CD4-positive, alpha-beta memory T cell (primary cell): Measurements from ENCODE around the gene SLC44A1. TPM values are rescaled to one million over a fixed set of nuclear protein-coding genes. Genes with fewer than 3 reads are reported as not detected.

Experiments used
- CTCF ChIA-PET: fragments of 350-600 bp; sonication (Branson Sonifier 250); formaldehyde crosslinking; loops from one replicate; lab custom pipeline; 2021; ENCODE audit warnings: inconsistent platforms; ENCODE audit not compliant: partially characterized antibody; lab: Charles Lee
- POLR2A ChIA-PET: fragments of 350-600 bp; sonication (Branson Sonifier 250); formaldehyde crosslinking; loops from one replicate; lab custom pipeline; 2021; ENCODE audit not compliant: partially characterized antibody; lab: Charles Lee
- DNase-seq, 5 donors: peaks; one replicate each; pipeline versions ENCODE4 v3.0.0 to v3.0.0-alpha.2; 2020 to 2022; ENCODE audit warnings: mixed read lengths in 1 of 5
- H3K27ac ChIP-seq: one replicate; pipeline ENCODE4 v1.7.0; 2013; ENCODE audit warnings: low read depth, low read length
- H3K27me3 ChIP-seq: 2 replicates; pipeline ENCODE4 v1.7.0; 2013; ENCODE audit warnings: mild to moderate bottlenecking, low read length, moderate library complexity; ENCODE audit not compliant: insufficient read depth
- H3K36me3 ChIP-seq: 2 replicates; pipeline ENCODE4 v1.7.0; 2013; ENCODE audit warnings: mild to moderate bottlenecking, low read length, moderate library complexity; ENCODE audit not compliant: insufficient read depth
- H3K4me1 ChIP-seq: 2 replicates; pipeline ENCODE4 v1.7.0; 2013; ENCODE audit warnings: mild to moderate bottlenecking, low read length, moderate library complexity; ENCODE audit not compliant: insufficient read depth
- H3K4me3 ChIP-seq, 2 donors: one replicate each; pipeline ENCODE4 v1.7.0; 2013; ENCODE audit warnings: low read length in 2 of 2, mild to moderate bottlenecking in 1 of 2
- H3K9me3 ChIP-seq, 2 donors: one replicate each; pipeline ENCODE4 v1.7.0; 2013; ENCODE audit warnings: low read length in 2 of 2, control low read depth in 1 of 2; ENCODE audit not compliant: control insufficient read depth in 1 of 2
- H3K27ac Mint-ChIP-seq, 7 donors: one replicate each; pipeline ENCODE4 v1.8.0; 2020 to 2021; ENCODE audit warnings: mixed read lengths in 7 of 7, mild to moderate bottlenecking in 6 of 7, inconsistent platforms in 3 of 7, moderate library complexity in 3 of 7
- H3K27me3 Mint-ChIP-seq, 2 donors: one replicate each; pipeline ENCODE4 v1.8.0; 2020 to 2021; ENCODE audit warnings: mixed read lengths in 2 of 2
- H3K36me3 Mint-ChIP-seq, 2 donors: one replicate each; pipeline ENCODE4 v1.8.0; 2020 to 2021; ENCODE audit warnings: mixed read lengths in 2 of 2, inconsistent platforms in 1 of 2, mild to moderate bottlenecking in 1 of 2
- H3K4me1 Mint-ChIP-seq, 4 donors: one replicate each; pipeline ENCODE4 v1.8.0; 2020 to 2021; ENCODE audit warnings: mixed read lengths in 4 of 4, mild to moderate bottlenecking in 1 of 4
- H3K4me3 Mint-ChIP-seq, 8 donors: one replicate each; pipeline ENCODE4 v1.8.0; 2020 to 2021; ENCODE audit warnings: mixed read lengths in 8 of 8, mild to moderate bottlenecking in 7 of 8, moderate library complexity in 6 of 8, inconsistent platforms in 3 of 8
- H3K9me3 Mint-ChIP-seq, 8 donors: one replicate each; pipeline ENCODE4 v1.8.0; 2020 to 2021; ENCODE audit warnings: mixed read lengths in 8 of 8, mild to moderate bottlenecking in 5 of 8, inconsistent platforms in 3 of 8, moderate library complexity in 1 of 8
- intact Hi-C: fragments of 100-400 bp; cut with micrococcal nuclease; formaldehyde crosslinking; loops from one replicate; pipeline ENCODE4 v1.15.1; 2023
- polyA plus RNA-seq, 2 donors: library from polyadenylated mRNA; unstranded; fragments of 300-500 nt; fragmentation: Illumina TruSeq; gene quantifications; one replicate each; pipeline ENCODE4 v1.2.3, GENCODE V29; 2021
- total RNA-seq, 2 experiments: library from RNA; stranded (reverse); gene quantifications; one replicate each; pipeline ENCODE4 v1.2.3, GENCODE V29; 2021

Gene SLC44A1
- total and polyA plus RNA-seq, 4 experiments from 2014 or later, result 13.7 to 33.3 (median 17.4) TPM

- POLR2A ChIA-PET, result no interaction called here
- no peak overlapping the region for H3K4me3 Mint-ChIP-seq
- H3K27ac Mint-ChIP-seq, result no peak overlapping the region
- H3K36me3 Mint-ChIP-seq, result no peaks in the 10 kb centered on the region
- Histone ChIP-seq H3K4me3 (no peak overlapping the region), H3K9me3 (no peaks in the 10 kb centered on the region), H3K36me3 (no peaks in the 10 kb centered on the region), H3K27ac (no peak overlapping the region), H3K27me3 (no peaks in the 10 kb centered on the region), H3K4me1 (no peaks in the 10 kb centered on the region)
- H3K4me1 Mint-ChIP-seq, result no peaks in the 10 kb centered on the region
- DNase-seq, result no peak
- intact Hi-C loops, result no loop called here
- CTCF ChIA-PET, result no interaction called here
- peaks cover 7 to 14% of the 10 kb centered on the region in 2 donors for H3K27me3 Mint-ChIP-seq
- no peaks in the 10 kb centered on the region for H3K9me3 Mint-ChIP-seq
Observed at GRCh38 chr9:105232207-105232606, 12.2 kb upstream of the SLC44A1 start.

- DNase-seq, result no peak
- H3K4me1 Mint-ChIP-seq, result no peaks in the 10 kb centered on the region
- no peaks in the 10 kb centered on the region for H3K4me1 ChIP-seq
- H3K4me3 ChIP-seq, result no peak overlapping the region
- H3K27me3 Mint-ChIP-seq, result peaks cover 10 to 19% of the 10 kb centered on the region in 2 donors
- H3K36me3 Mint-ChIP-seq, result no peaks in the 10 kb centered on the region
- H3K27ac ChIP-seq, result no peak overlapping the region
- no peaks in the 10 kb centered on the region for H3K36me3 ChIP-seq
- no peak overlapping the region for H3K4me3 Mint-ChIP-seq
- intact Hi-C loops, result no loop called here
- no peak overlapping the region for H3K27ac Mint-ChIP-seq
- H3K9me3 ChIP-seq, result no peaks in the 10 kb centered on the region
- H3K9me3 Mint-ChIP-seq, result no peaks in the 10 kb centered on the region
- CTCF ChIA-PET, result no interaction called here
- POLR2A ChIA-PET, result no interaction called here
- H3K27me3 ChIP-seq, result no peaks in the 10 kb centered on the region
Observed at GRCh38 chr9:105233873-105234272, 10.6 kb upstream of the SLC44A1 start.

- ChIA-PET POLR2A (no interaction called here), CTCF (no interaction called here)
- Histone ChIP-seq H3K27ac (no peak overlapping the region), H3K9me3 (no peaks in the 10 kb centered on the region), H3K27me3 (no peaks in the 10 kb centered on the region), H3K36me3 (no peaks in the 10 kb centered on the region), H3K4me3 (no peak overlapping the region), H3K4me1 (no peaks in the 10 kb centered on the region)
- Mint-ChIP-seq H3K4me1 (no peaks in the 10 kb centered on the region), H3K27me3 (peaks cover 7 to 20% of the 10 kb centered on the region in 2 donors), H3K36me3 (no peaks in the 10 kb centered on the region), H3K9me3 (no peaks in the 10 kb centered on the region), H3K27ac (no peak overlapping the region), H3K4me3 (no peak overlapping the region)
- no peak for DNase-seq
- intact Hi-C loops, result no loop called here
Observed at GRCh38 chr9:105236261-105236660, 8.2 kb upstream of the SLC44A1 start.

- ChIA-PET POLR2A (no interaction called here), CTCF (no interaction called here)
- Mint-ChIP-seq H3K27me3 (peaks cover 7 to 20% of the 10 kb centered on the region in 2 donors), H3K9me3 (no peaks in the 10 kb centered on the region), H3K36me3 (no peaks in the 10 kb centered on the region), H3K27ac (no peak overlapping the region), H3K4me1 (peaks cover 0 to 2% (median under 1%) of the 10 kb centered on the region in 4 donors), H3K4me3 (no peak overlapping the region)
- H3K27me3 ChIP-seq, result no peaks in the 10 kb centered on the region
- no peak for DNase-seq
- no peak overlapping the region for H3K27ac ChIP-seq
- H3K9me3 ChIP-seq, result no peaks in the 10 kb centered on the region
- no peaks in the 10 kb centered on the region for H3K4me1 ChIP-seq
- intact Hi-C loops, result no loop called here
- no peak overlapping the region for H3K4me3 ChIP-seq
- no peaks in the 10 kb centered on the region for H3K36me3 ChIP-seq
Observed at GRCh38 chr9:105237246-105237645, 7.2 kb upstream of the SLC44A1 start.

GRCh38 chr9:105238302-105238701, 6.1 kb upstream of the SLC44A1 start:
- H3K9me3 ChIP-seq, result no peaks in the 10 kb centered on the region
- CTCF ChIA-PET, result no interaction called here
- H3K36me3 ChIP-seq, result no peaks in the 10 kb centered on the region
- H3K27me3 Mint-ChIP-seq, result peaks cover 7 to 20% of the 10 kb centered on the region in 2 donors
- POLR2A ChIA-PET, result no interaction called here
- H3K4me1 Mint-ChIP-seq, result peaks cover 0 to 10% (median 1%) of the 10 kb centered on the region in 4 donors
- no peaks in the 10 kb centered on the region for H3K9me3 Mint-ChIP-seq
- no peak overlapping the region for H3K4me3 ChIP-seq
- H3K27ac Mint-ChIP-seq, result no peak overlapping the region
- H3K4me1 ChIP-seq, result peaks cover under 1% of the 10 kb centered on the region
- intact Hi-C loops, result no loop called here
- H3K27ac ChIP-seq, result no peak overlapping the region
- H3K36me3 Mint-ChIP-seq, result no peaks in the 10 kb centered on the region
- no peak overlapping the region for H3K4me3 Mint-ChIP-seq
- no peak for DNase-seq
- no peaks in the 10 kb centered on the region for H3K27me3 ChIP-seq

- H3K27me3 Mint-ChIP-seq, result peaks cover 7 to 12% of the 10 kb centered on the region in 2 donors
- H3K4me3 Mint-ChIP-seq, result no peak overlapping the region
- no peak overlapping the region for H3K4me3 ChIP-seq
Observed at GRCh38 chr9:105241356-105242043, 3.0 kb upstream of the SLC44A1 start.

GRCh38 chr9:105242062-105242461, 2.4 kb upstream of the SLC44A1 start:
- peak overlapping the region in 1 of 7 donors; percentile 16 for H3K27ac Mint-ChIP-seq
- CTCF ChIA-PET, result interaction anchor here (1.4 kb wide), 1 partner anchor 157 kb away, joined by 3 read pairs; no protein-coding TSS in a partner anchor

More at GRCh38 chr9:105241356-105242043, 3.0 kb upstream of the SLC44A1 start:
- Histone ChIP-seq H3K27me3 (no peaks in the 10 kb centered on the region), H3K36me3 (no peaks in the 10 kb centered on the region), H3K4me1 (peaks cover 20% of the 10 kb centered on the region), H3K9me3 (no peaks in the 10 kb centered on the region), H3K27ac (no peak overlapping the region)
- intact Hi-C loops, result loop anchor here (5.0 kb wide), 2 partner anchors 249 to 479 kb away; partner anchors contain the start of gene NIPSNAP3B
- Mint-ChIP-seq H3K4me1 (peaks cover 6 to 35% (median 16%) of the 10 kb centered on the region in 4 donors), H3K9me3 (no peaks in the 10 kb centered on the region), H3K36me3 (peaks cover 0 to 3% of the 10 kb centered on the region in 2 donors), H3K27ac (no peak overlapping the region)
- DNase-seq, result no peak
- CTCF ChIA-PET, result interaction anchor here (1.4 kb wide), 1 partner anchor 158 kb away, joined by 3 read pairs; no protein-coding TSS in a partner anchor
- POLR2A ChIA-PET, result no interaction called here

More at GRCh38 chr9:105242062-105242461, 2.4 kb upstream of the SLC44A1 start:
- peaks cover 7 to 12% of the 10 kb centered on the region in 2 donors for H3K27me3 Mint-ChIP-seq
- H3K4me3 Mint-ChIP-seq, result peak overlapping the region in 1 of 8 donors; percentile 46
- H3K4me1 Mint-ChIP-seq, result peaks cover 8 to 40% (median 16%) of the 10 kb centered on the region in 4 donors
- Histone ChIP-seq H3K9me3 (no peaks in the 10 kb centered on the region), H3K4me3 (no peak overlapping the region), H3K4me1 (peaks cover 20% of the 10 kb centered on the region), H3K27ac (no peak overlapping the region), H3K36me3 (no peaks in the 10 kb centered on the region), H3K27me3 (no peaks in the 10 kb centered on the region)
- POLR2A ChIA-PET, result no interaction called here
- peaks cover 0 to 3% of the 10 kb centered on the region in 2 donors for H3K36me3 Mint-ChIP-seq
- no peaks in the 10 kb centered on the region for H3K9me3 Mint-ChIP-seq
- intact Hi-C loops, result loop anchor here (5.0 kb wide), 2 partner anchors 250 to 480 kb away; partner anchors contain the start of gene NIPSNAP3B
- DNase-seq, result no peak
